Adrenal gland (tissue), 12 donors: Measurements from ENCODE around the gene OR52D1. TPM values are rescaled to one million over a fixed set of nuclear protein-coding genes. Genes with fewer than 3 reads are reported as not detected.

ENCODE experiments used
- DNase-seq, 7 donors: peaks; one replicate each; pipeline ENCODE4 v3.0.0-alpha.2; 2019 to 2020
- H3K27ac ChIP-seq, 5 donors: fragments of 200-600 bp; sonication (generic) in 4 of 5; 1 replicate in 3 of 5; 2 replicates in 2 of 5; pipeline versions ENCODE4 v1.5.1 to v1.8.0; 2016 to 2020; ENCODE audit warnings: mild to moderate bottlenecking in 1 of 5
- H3K27me3 ChIP-seq: fragments of 200-600 bp; 2 replicates; pipeline ENCODE4 v1.8.0; 2021
- H3K36me3 ChIP-seq, 2 donors: fragments of 200-600 bp; replicated peaks in 1 of 2; 1 replicate in 1 of 2; 2 replicates in 1 of 2; pipeline versions ENCODE4 v1.5.1 to v1.8.0; 2018 to 2022
- H3K4me1 ChIP-seq, 2 donors: fragments of 200-600 bp; replicated peaks in 1 of 2; 1 replicate in 1 of 2; 2 replicates in 1 of 2; pipeline versions ENCODE4 v1.5.1 to v1.8.0; 2018 to 2021
- H3K4me3 ChIP-seq, 4 donors: fragments of 200-600 bp; sonication (generic) in 3 of 4; one replicate each; pipeline ENCODE4 v1.5.1; 2016 to 2018
- H3K9me3 ChIP-seq, 3 donors: fragments of 200-600 bp; sonication (generic) in 1 of 3; replicated peaks in 1 of 3; 1 replicate in 2 of 3; 2 replicates in 1 of 3; pipeline versions ENCODE4 v1.5.1 to v1.8.0; 2016 to 2021
- POLR2A ChIP-seq, 2 donors: fragments of 450-650 bp; IDR thresholded peaks; one replicate each; pipeline ENCODE4 v1.6.1; 2017; ENCODE audit warnings: antibody characterized with exemption in 2 of 2, mild to moderate bottlenecking in 2 of 2, moderate library complexity in 1 of 2
- WGBS, 4 donors: extraction: QIAGEN DNeasy Blood & Tissue Kit in 2 of 4; methylation state at CpG; one replicate each; pipeline versions ENCODE4 v1.1.5 to v1.1.7; 2013 to 2017; 5-methylcytosine and 5-hydroxymethylcytosine counted together
- intact Hi-C, 2 donors: fragments of 100-400 bp; cut with DNase I; formaldehyde crosslinking; loops; one replicate each; pipeline versions ENCODE4 v1.14.1 to v1.15.0; 2022 to 2023
- polyA plus RNA-seq, 3 donors: library from polyadenylated mRNA; stranded (reverse); fragments of 200-250 nt in 2 of 3; fragments of 350-450 nt in 1 of 3; fragmentation: Illumina TruSeq in 1 of 3; extraction: RNeasy Lipid Tissue Mini Kit (QIAGEN cat#74804) in 1 of 3; gene quantifications; one replicate each; pipeline ENCODE4 v1.2.3, GENCODE V29; 2013 to 2014
- total RNA-seq, 9 donors: library from RNA; depleted of rRNA in 4 of 9; stranded (reverse); fragments of >200 nt in 4 of 9; fragments of 120-200 nt in 1 of 9; fragmentation: NEBNext Ultra II Directional in 1 of 9; extraction: Animal tissue kit (Norgen Biotek cat#: 25700) in 1 of 9; gene quantifications; one replicate each; pipeline versions ENCODE4 v1.1.0 to v1.2.4, GENCODE V29; 2013 to 2023
- TF ChIP-seq, protein P1 (sequence below), 6 experiments: fragments of 450-650 bp in 4 of 6; fragments of 200-600 bp in 2 of 6; sonication (generic) in 1 of 6; IDR thresholded peaks; 1 replicate in 5 of 6; 2 replicates in 1 of 6; pipeline versions ENCODE4 v1.5.1 to v1.8.0; 2016 to 2021; ENCODE audit warnings: antibody characterized with exemption in 6 of 6, mild to moderate bottlenecking in 2 of 6, moderate library complexity in 1 of 6
- donor health status: healthy with polysubstance abuse.
- donor health status: Bipolar disorder and iron deficiency.
- donor health status: DM: yes; HTN: yes; CAD: no.
- donor health status: DM: no; HTN: no; CAD: no.
- donor health status: DM: no; HTN: no; CAD: no.
- donor health status: DM: yes; HTN: yes; CAD: no.

Gene OR52D1
- total and polyA plus RNA-seq, 12 donors, result not detected

DNA sequence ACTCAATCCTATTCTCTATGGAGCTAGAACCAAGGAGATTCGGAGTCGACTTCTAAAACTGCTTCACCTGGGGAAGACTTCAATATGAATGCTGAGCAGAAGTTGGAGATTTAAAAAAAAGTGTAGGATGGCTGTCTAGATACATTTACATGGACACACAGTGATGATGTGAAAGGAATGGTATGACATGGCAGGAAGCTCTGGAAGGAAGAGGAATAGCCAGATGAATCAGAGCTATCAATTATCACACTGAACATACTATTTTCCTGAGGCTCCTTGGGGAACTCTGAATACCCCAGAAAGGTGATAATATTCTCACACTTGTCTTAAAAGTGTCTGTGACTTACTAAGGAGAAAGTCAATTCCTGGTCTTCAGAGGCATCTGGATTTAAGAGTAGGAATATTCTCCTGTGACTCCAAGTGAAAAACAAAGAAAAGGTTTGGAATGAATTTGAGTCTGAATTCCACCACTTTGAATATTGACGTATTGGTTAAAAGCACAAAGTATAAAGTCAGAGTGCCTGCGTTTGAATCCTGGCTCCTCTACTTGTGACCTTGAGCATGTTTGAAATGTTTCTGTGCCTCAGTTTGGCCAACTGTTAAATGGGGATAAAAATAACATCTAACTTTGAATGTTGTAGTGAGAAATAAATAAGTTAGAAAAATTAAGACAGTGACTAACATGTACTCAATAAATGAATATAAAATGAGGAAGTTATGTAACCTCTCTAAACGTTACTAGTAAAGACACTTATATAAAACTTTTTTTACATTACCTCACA, 1.3 kb downstream of the OR52D1 start:
- no peak for TF ChIP-seq POLR2A (IDR thresholded peaks at IDR 0.05)
- TF ChIP-seq, protein P1, sequence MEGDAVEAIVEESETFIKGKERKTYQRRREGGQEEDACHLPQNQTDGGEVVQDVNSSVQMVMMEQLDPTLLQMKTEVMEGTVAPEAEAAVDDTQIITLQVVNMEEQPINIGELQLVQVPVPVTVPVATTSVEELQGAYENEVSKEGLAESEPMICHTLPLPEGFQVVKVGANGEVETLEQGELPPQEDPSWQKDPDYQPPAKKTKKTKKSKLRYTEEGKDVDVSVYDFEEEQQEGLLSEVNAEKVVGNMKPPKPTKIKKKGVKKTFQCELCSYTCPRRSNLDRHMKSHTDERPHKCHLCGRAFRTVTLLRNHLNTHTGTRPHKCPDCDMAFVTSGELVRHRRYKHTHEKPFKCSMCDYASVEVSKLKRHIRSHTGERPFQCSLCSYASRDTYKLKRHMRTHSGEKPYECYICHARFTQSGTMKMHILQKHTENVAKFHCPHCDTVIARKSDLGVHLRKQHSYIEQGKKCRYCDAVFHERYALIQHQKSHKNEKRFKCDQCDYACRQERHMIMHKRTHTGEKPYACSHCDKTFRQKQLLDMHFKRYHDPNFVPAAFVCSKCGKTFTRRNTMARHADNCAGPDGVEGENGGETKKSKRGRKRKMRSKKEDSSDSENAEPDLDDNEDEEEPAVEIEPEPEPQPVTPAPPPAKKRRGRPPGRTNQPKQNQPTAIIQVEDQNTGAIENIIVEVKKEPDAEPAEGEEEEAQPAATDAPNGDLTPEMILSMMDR (IDR thresholded peaks at IDR 0.05), result no peak
- intact Hi-C loops, result no loop called here
- Histone ChIP-seq H3K9me3 (no peaks in the 10 kb centered on the region), H3K4me1 (no peaks in the 10 kb centered on the region), H3K4me3 (no peak overlapping the region), H3K27me3 (no peaks in the 10 kb centered on the region), H3K27ac (no peak overlapping the region), H3K36me3 (no peaks in the 10 kb centered on the region)
- DNase-seq, result no peak
- 46 to 52% (median 50%) methylated on average over 5 of the region's 5 CpGs for WGBS, 4 donors

DNA sequence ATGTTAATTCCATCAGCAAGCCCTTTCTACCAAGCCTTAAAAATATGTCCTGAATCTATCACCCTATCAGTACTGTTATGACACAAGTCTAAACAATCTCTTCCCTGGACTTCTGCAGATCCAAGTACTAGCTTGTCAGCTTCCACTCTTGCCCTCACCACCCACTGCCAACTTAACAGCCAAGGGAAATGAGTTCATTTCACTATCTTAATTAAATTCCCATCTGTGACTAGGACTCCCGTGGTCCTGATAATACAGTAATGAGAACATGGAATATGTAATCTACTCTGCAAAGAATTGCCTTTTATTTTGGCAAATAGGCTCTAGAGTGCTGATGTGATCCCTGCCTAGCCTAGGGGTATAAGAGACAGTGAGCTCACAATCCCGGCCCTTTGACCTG, 11.2 kb downstream of the OR52D1 start:
- Histone ChIP-seq H3K4me1 (no peaks in the 10 kb centered on the region), H3K27me3 (no peaks in the 10 kb centered on the region), H3K36me3 (no peaks in the 10 kb centered on the region), H3K27ac (no peak overlapping the region), H3K9me3 (no peaks in the 10 kb centered on the region), H3K4me3 (no peak overlapping the region)
- no peak for TF ChIP-seq POLR2A (IDR thresholded peaks at IDR 0.05)
- TF ChIP-seq, protein P1 (IDR thresholded peaks at IDR 0.05), result no peak
- 68 to 74% (median 70%) methylated on average over 2 of the region's 2 CpGs for WGBS, 4 donors
- intact Hi-C loops, result no loop called here
- DNase-seq, result no peak

DNA sequence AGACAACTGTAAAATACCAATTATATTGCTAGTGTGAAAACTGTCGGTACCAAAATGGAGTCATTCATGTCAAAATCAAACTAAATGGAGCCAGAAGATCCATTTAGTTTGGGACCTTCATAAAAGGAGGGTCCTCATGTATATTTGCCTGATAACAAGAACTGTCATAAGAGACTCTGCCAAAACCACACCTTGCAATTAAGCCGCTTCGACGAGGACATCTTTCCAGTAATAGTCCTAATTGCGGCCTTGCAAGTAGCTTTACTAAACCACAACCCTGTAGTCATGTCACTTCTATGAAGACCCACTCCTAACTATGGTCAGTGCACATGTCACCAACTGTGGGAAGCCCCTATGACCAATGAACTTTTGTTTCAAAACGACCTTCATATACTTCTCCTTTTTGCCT, 11.9 kb downstream of the OR52D1 start:
- Histone ChIP-seq H3K27me3 (no peaks in the 10 kb centered on the region), H3K36me3 (no peaks in the 10 kb centered on the region), H3K27ac (no peak overlapping the region), H3K9me3 (no peaks in the 10 kb centered on the region), H3K4me3 (no peak overlapping the region), H3K4me1 (no peaks in the 10 kb centered on the region)
- DNase-seq, result no peak
- TF ChIP-seq, protein P1 (IDR thresholded peaks at IDR 0.05), result no peak
- no peak for TF ChIP-seq POLR2A (IDR thresholded peaks at IDR 0.05)
- 71 to 82% (median 76%) methylated on average over 5 to 6 of the region's 6 CpGs for WGBS, 4 donors
- intact Hi-C loops, result no loop called here

DNA sequence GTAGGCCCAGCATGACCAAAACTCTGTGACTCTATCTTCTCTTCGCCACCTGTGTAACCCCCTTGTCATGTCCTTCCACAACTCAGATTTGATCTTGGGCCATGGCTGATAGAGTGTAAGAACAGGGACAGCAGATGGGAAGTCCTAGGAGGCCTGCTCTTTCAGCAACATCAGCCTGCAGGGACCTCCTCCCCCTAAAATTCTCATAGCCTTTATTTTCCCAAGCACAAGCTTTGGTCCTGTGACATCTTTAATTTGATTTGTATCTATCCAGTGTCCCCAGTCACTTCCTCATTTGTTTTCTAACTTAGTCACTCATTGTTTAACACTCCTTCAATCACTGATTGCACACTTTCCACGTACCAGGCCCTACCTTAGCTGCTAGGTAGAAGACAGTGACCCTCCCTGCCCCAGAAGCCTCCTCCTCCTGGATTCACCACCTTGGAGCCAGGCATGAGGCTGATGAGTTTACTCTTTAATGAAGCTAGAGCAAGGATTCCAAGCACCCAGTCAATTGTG, 16.0 kb downstream of the OR52D1 start:
- TF ChIP-seq, protein P1 (IDR thresholded peaks at IDR 0.05), result no peak
- TF ChIP-seq POLR2A (IDR thresholded peaks at IDR 0.05), result no peak
- 80 to 93% (median 88%) methylated on average over 2 of the region's 2 CpGs for WGBS, 4 donors
- Histone ChIP-seq H3K27ac (no peak overlapping the region), H3K27me3 (no peaks in the 10 kb centered on the region), H3K36me3 (no peaks in the 10 kb centered on the region), H3K9me3 (no peaks in the 10 kb centered on the region), H3K4me1 (no peaks in the 10 kb centered on the region), H3K4me3 (no peak overlapping the region)
- intact Hi-C loops, result no loop called here
- no peak for DNase-seq
